HG03108 (cell line): Measurements from ENCODE around the gene CX3CR1.

Experiments used
- ATAC-seq: cut with Tn5 transposase; IDR thresholded peaks from one replicate; pipeline ENCODE4 v1.9.1; 2021; ENCODE audit warnings: moderate library complexity; ENCODE audit not compliant: unreplicated experiment

Gene CX3CR1

DNA sequence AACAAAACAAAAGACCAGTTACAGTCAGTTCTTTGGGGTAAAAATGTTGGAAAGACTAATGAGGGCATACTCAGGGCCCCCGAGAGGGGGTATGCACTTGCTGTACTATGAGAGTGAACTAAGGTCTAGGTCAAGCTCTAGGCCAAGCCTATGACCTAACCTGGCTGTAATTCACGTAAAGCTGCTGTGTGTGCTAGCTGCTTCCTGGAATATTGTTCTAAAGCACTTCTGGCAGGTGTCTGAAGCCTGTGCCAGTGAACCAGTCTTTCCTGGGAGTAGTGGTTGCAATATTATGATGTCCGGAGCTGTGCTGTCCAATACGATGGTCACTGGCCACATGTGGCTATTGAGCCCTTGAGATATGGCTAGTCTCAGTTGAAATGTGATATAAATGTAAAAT, 13.1 kb upstream of the CX3CR1 start:
- no peak for ATAC-seq

DNA sequence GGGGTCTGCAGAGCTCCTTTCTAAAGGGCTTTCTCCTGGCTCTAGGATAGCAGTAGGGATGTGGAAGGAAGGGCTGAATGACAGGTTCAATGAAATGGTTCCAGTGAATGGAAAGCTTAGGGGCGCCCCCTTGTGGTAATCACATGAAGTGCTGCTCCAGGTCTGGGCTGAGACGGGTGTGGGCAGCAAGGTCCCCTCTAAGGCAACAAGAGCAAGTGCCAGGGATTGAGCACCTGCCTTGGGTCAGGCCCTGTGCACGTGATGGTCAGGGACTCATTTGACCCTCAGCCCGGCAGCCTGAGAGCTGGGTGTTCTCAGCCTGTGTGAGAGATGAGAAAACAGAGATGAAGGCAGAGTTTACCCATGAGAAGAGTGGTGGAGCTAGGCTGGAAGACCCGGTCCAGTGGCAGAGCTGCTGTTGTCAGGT, 12.1 kb upstream of the CX3CR1 start:
- no peak for ATAC-seq

DNA sequence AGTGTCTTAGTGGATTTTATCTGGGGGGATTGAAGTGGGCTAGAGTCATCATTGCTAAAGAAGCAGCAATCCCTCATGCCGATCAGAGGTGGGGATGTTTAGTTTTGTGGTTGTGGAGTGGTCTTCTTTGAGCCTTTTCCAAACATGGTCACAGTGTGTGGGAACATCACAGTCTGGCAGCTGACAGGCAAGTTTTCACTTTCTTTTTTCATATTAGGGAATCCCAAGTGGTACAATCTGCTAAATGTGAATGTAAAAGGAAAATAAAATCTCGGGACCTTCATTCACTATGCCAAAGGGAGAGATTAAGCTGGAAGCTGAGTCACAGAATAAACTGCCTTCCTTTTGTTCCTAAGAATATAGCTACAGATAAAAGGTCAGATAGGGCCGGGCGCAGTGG, 10.4 kb upstream of the CX3CR1 start:
- no peak for ATAC-seq

DNA sequence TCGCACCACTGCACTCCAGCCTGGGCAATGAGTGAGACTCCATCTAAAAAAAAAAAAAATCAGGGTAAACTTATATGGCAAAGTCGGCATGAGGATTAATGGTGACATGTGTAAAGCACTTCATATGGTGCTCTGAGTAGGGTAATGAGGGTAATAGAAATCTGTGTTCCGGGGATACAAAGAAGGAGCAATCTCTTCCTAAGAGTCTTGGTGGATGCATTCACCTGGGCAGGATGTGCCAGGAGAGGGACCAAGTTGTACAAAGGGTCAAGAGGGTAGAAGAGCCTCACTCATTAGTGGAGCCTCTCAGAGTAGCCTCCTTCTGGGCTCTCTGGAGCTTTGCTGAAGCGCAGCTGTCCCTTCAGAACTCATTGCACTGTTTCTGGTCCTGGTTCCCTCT, 9.3 kb upstream of the CX3CR1 start:
- ATAC-seq: no peak

DNA sequence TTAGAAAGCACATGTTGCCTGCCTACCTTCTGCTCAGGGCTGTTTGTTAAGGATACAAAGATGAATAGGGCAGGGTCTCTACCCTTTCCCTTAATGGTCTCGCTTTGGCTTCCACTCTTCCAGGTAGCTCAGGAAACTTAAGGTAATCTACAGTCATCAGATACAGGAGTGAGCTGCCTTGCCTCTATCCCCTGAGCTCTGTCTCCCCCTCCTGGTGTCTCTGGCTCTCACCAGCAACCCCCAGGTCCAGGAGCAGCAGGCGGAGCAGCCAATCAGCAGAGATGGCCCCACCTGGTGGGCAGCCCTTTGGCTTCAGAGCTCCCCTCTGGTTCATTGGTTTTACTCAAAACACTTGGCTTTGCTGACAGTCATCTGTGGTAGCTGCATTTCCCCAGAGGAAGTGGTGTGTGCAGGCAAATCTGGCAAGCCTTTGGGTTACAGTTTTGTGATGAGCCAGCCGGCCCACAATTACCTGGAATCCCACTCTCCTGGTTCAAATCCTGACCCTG, 8.5 kb upstream of the CX3CR1 start:
- peak; percentile 98 for ATAC-seq

DNA sequence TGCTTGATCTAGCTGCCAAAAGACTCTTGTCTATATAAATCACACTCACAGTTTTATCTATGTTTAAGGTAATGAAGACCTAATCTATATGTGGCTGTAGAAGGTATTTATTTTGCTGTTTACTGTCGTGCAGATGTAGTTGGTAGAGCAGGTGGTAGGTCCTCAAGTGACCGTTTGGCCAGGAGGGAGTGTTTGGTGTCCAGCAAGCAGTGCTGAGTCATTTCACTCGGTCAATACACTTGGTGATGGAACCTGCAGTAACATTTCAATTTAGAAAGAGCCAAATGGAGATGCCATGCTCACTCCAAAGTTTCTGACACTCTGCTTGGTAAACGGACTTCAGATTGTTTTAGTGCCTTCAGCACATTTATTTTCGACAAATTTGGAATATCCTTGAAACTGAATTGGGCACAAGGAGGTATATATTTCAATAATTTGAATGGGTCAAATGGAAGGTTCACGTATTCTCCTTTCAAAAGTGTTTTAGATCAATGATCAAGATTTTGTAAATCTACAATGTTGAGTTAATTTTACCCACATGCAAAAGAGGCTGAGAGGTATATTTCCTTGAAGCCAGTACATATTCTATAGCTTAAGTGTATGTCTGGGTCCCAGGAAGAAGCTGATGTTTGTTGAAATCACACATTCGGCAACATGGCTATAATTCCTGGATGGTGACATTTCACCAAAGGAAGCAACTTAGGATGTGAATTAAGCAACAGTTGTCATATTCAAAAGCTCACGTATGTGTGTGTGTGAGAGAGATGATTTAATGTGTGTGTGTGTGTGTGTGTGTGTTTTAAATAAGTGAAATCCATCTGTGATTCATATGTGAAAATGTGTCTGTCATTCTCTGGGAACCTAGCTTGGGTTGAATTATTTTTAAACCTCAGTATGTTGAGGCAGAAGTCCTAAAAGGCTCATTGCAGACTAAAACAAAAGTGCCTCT, 7.7 kb upstream of the CX3CR1 start:
- ATAC-seq: no peak

DNA sequence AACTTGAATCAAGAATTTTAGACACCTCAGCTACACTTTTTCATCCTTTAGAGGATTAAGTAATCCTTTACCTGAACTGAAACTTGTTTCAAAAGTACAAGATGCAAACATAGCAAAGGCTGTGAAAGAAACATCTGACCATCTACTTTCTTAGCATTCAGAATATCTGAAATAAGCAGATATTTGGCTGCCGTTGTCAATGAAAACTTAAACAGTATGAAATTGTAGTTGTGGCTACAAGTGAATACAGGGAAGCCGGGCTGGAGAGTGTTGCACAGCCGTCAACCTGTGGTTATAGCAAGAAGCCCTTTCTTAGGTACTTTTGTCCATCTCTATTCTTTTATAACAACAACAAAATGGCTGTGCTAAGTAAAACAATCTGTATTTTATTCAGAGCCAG, 6.9 kb upstream of the CX3CR1 start:
- no peak for ATAC-seq

DNA sequence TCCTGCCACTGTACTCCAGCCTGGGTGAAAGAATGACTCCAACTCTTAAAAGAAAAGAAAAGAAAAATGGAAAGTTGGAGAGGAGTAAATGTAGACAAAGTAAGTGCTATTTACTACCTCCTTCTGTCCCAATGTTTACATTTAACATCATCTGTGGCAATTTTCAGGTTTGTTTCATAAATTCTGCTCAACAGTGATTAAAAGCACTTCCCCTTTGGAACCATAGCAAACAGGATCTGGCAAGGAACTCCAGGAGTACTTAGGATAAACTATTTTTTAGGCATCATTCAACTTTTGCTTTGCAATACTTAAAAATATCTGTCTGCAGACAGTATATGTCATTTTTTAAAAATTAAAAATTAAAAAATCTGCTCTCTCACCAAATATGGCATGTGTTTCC, 5.5 kb upstream of the CX3CR1 start:
- ATAC-seq: no peak

DNA sequence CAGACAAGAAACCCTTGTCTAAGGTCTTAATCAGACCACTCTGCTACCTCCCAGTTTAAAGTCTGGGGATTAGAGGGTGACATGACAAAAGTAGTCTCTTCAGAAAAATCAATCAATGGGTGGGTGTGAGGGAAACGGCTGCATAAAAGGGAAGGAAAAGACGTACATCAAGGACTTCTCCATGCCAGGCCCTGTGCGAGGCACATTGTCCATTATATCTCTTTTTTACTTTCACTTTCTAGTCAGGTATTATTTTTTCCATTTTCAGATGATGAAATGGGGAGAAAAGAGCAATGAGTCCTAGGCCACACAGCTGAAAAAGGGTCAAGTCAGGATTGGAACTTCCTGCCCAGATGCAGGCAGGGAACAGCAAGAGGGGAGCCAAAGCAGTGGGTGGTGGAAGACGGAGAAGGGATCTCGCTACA, 4.6 kb upstream of the CX3CR1 start:
- ATAC-seq: no peak

DNA sequence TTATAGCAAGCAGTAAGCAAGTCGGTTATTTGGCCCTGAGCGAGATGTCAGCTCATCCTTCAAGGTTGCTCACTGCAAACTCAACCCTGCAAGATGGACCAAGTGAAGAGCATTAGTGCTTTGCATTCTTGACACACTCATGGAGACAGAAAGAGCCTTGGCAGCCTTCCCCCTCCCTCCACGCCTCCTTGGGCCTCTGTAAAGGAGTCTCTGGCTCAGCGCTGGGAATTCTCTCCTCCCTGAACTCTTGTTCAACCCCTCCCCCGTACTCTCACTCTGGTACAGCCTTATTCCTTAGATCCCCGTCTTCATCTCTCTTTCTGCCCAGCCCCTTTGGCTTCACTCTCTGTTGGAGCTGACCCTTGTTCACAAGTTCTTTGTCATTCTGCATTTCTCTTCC, 2.2 kb upstream of the CX3CR1 start:
- no peak for ATAC-seq

DNA sequence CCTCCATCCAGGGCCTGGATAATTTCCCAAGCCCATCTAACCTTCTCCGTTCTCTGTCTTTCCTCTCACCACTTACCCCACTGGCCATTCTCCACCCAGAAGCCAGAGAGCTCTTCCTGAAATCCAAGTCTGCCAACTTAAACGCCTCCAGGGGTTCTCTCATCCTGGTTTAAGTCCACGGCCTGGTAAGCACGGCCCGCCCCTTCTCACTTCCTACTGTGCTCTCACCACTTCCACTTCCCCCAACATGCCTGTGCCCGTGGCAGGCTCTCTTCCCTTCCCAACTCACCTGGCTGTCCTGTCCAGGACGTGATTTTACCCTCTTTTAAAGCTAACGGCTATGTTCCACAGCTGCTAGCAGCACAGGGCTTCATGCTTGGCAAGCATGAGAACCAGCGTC, 1.7 kb upstream of the CX3CR1 start:
- no peak for ATAC-seq

DNA sequence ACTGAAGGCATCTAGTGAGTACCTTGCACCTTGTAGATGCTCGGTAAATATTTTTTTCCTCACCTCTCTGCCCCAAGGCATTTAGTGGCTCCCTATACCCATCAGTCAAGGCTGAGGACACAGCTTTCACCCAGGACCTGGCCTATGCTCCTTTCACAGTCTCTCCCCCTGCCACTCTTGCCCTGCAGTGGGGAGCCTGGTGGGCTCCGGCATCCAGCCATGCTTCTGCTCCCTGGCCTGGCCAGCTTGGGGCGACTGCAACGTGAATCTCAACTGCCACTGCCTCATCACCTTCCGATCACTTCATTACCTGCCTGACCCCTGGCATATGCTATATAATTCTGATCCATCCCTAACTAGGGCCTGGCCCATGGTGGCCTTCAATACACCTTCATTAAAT, 735 bp upstream of the CX3CR1 start:
- no peak for ATAC-seq

DNA sequence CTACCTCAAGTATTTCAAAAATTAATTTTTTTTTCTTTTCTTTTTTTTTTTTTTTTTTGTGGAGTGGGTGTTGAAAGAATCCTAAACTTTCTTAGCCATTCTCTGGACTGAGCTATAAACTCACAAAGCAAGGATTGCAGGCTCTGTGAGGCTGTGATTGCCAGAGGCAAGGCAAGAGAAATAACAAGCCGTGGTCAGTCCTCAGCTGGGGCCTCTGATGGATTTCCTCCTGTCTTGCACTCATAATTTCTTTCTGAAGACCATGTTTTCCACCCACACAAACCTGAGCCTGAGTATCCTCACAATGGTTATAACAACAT, 1.3 kb downstream of the CX3CR1 start:
- no peak for ATAC-seq

DNA sequence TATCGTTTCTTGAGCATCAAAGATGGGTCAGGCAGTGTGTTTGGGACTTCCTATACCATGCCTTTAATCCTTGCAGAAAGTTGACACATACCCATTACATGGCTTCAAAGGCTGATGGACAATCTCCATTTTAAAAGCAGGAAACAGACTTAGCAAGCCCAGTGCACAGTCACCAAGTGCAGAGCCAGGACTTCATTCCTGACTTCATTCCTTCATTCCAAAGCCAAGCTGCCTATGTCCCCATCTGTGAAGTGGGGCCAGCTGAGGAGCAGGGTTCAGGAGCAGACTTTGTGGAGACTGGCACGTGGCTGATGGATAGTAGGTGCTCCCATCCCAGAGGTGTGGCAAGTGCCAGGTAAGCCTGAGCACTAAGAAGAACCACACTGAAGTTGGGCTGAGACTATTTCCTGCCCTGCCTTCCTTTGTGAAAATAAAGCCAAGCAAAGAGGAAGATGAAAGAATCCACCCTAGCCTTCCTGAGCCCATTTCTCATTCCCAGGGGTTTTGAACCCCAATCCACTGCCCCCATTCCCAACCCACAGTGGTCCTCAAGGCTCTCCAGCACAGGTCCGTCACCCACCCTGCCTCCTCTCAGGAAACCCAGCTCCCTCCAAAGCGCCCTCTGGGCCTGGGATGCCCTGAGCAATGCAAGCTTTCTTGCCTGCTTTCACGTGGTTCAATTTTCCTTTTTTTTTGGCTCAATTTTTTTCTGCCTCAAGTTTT, 1.8 kb downstream of the CX3CR1 start:
- ATAC-seq: no peak

DNA sequence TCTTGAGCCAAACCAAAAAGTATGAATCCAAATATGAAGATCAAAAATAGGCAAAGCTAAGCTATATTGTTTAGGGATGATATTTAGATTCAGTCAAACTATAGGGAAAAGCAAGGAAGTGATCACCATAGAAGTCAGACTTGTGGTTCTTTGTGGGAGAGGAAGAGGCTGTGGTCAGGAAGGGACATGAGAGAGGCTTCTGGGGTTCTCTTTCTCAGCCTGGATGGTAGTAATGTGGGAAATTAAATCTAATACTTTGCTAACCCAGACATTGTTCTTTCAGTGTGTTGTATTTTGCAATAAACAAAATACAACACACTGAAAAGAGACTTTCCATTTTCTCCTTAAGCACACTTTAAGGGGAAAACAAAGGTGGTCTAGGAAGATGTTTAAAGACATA, 3.1 kb downstream of the CX3CR1 start:
- ATAC-seq: no peak

DNA sequence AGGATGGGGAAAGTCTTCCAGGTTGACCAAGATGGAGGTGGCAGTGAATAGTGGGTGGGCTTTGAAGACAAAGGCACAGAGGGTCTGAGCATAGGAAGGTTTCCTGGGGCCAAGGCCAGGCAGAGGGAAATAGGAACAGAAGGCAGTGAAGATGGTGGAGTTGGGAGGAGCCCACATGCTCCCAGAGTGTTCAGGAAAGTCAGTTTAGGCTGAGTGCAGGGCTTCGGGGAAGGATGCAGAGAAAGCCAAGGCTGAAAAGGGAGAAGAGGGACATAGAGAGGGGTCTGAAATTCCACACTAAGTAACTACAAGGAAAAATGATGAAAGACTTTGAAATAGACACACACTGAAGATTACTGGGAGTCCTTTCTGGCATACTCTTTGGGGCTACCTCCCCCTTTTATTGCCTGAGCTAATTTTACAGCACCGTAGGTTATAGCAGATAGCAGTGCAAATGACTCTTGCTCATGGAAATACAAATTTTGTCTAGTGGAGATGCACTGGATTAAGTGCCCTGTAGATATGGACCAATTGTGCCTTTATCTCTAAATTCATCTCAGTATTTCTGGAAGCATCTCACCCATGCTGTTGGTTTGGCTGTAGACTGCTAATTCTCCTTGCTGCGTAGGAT, 3.8 kb downstream of the CX3CR1 start:
- no peak for ATAC-seq

DNA sequence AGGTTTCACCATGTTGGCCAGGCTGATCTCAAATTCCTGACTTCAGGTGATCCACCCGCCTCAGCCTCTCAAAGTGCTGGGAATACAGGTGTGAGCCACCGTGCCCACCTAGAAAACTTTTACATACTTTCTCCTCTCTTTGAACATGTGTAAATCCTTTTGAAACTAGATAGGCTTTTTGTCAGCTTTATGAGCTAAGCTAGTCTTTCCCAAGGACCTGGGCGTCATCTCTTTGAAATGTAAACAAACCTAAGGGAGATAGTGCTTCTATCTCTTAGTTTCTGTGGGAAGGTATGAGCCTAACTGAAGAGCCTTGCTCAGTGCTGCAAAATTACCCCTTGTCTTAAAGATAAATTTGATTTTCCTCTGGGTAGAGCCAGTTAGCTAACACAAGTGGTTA, 4.8 kb downstream of the CX3CR1 start:
- no peak for ATAC-seq

DNA sequence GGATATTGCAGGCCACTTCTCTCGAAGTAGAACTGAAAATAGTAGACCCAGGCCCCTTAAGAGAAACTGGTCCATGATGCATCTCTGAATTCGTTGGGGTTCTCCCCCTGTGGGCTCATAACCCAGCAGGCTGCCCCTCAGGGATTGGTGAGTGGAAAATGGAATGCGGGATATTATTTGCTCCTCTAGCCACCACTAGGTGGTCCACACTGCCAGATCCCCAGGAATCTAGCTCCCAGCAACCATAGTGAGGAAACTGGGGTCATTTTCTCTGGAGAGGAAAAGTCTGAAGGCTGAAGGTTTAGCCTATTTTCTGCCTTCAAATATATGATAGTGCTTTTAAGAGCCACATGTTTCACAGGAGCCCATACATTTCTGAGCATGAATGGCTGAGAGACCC, 6.7 kb downstream of the CX3CR1 start:
- no peak for ATAC-seq

DNA sequence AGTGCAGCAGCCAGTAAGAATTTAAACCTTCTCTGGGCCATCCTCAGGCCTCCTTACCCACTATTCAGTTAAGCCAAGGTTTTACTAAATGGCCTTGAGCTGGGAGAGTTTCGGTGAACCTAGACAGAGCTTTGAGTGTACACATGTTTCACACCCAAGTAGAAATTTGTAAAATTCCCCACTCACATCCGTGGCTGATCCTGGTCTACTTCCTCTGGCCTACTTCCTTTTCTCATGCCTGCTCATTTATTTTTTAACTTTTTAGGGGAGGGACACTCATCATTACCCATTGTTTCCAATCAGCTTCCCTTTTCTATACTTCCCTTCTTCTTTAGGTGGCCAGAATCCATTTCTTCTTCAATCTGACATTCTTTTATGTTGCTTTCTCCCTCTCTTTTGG, 7.6 kb downstream of the CX3CR1 start:
- no peak for ATAC-seq

DNA sequence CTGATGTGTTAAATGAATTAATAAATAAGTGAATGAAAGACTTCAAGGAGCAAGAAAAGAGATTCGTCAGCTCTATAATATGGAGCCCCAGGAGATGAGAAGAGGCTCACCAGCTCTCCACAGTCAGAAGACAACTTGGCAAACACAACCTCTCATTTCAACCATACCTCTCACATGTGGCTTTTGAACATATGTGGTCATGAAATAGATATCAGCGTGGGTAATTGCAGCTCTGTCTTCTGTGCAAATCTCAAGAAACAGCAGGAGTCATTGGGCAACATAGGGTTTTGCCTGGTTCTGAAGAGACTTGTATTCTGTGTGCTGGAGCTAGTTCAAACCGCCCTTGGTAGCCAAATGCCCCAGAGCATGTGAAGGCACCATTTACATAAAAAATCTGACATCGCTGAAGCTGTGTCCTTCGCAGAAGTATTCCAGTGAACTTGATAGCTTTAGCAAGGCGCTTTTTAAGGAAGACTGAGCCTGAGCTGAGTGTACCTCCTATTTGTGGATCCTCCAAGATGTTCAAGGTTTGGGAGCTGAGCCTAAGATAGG, 8.4 kb downstream of the CX3CR1 start:
- no peak for ATAC-seq

DNA sequence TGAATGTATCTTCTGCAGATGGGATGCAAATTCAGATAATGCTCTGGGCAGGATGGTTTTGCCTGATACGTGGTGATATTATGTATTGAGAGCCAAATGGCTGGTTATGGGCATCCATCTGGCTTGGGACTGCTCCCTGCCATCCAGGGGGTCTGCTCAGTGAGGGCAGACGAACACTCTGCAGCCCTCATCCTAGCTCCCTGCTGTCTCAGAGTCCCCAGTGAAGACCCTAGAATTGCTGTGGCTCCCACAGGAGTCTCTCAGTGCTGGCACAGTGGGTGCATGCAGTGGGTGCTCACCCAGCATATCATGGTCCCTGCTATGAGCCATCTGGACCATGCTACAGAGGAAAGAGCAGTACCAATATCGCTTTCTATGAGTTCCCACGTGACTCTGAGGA, 10.3 kb downstream of the CX3CR1 start:
- ATAC-seq: no peak

DNA sequence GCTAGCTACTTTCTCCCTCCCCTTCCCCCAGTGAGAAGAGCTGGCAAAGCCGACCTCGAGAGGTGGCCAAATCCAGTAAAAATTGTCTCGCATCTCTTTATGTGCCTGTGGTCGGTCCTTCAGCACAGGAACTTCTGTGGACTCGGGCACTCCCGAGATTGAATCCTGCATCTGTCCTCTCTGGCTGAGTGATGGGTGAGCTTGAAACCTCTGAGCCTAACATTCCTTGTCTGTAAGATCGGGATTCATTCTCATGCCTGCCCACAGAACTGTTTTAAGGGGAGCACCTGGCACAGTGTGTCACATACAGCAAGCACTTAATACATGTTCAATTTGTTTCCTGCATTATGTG, 11.3 kb downstream of the CX3CR1 start:
- ATAC-seq: no peak
